PC-3 (cell line): Measurements from ENCODE around the gene PFKM. TPM values are rescaled to one million over a fixed set of nuclear protein-coding genes. Genes with fewer than 3 reads are reported as not detected.

Source experiments
- ATAC-seq: fragments of 200-7000 bp; cut with Tn5 transposase; 2 replicates; pipeline ENCODE4 v1.9.1; 2020; ENCODE audit warnings: mild to moderate bottlenecking, moderate library complexity
- BruUV-seq: library from RNA; stranded (reverse); fragments of 400-500 nt; replicated peaks from 2 replicates; lab custom pipeline; 2021; lab: Mats Ljungman, UMichigan
- CTCF ChIA-PET: fragments of 300-600 bp; sonication (Branson Sonifier 250); formaldehyde crosslinking; loops from one replicate; lab custom pipeline; 2022; ENCODE audit warnings: antibody characterized with exemption; lab: Charles Lee
- POLR2A ChIA-PET: fragments of 300-600 bp; sonication (Branson Sonifier 250); formaldehyde crosslinking; loops from one replicate; lab custom pipeline; 2022; ENCODE audit warnings: antibody characterized with exemption; ENCODE audit not compliant: unreplicated experiment; lab: Charles Lee
- DNase-seq: peaks from one replicate; pipeline ENCODE4 v3.0.0-alpha.2; 2015
- H2AFZ ChIP-seq: fragments of 300-600 bp; sonication (generic); 2 replicates; pipeline ENCODE4 v1.6.0; 2016; ENCODE audit warnings: antibody characterized with exemption, low read length
- H3F3A ChIP-seq: fragments of 300-600 bp; sonication (generic); one replicate; pipeline ENCODE4 v1.6.0; 2017; ENCODE audit warnings: antibody characterized with exemption, low read length, control low read depth, mild to moderate bottlenecking; ENCODE audit not compliant: unreplicated experiment
- H3K27ac ChIP-seq: fragments of 300-600 bp; sonication (generic); 2 replicates; pipeline ENCODE4 v1.5.1; 2016; ENCODE audit warnings: mild to moderate bottlenecking, low read length
- H3K27me3 ChIP-seq: fragments of 300-600 bp; sonication (generic); 2 replicates; pipeline ENCODE4 v1.6.1; 2016; ENCODE audit warnings: low read length, mixed read lengths
- H3K36me3 ChIP-seq: fragments of 300-600 bp; sonication (generic); 2 replicates; pipeline ENCODE4 v1.6.1; 2016; ENCODE audit warnings: low read depth, mixed run types, low read length, mixed read lengths
- H3K4me1 ChIP-seq: fragments of 300-600 bp; sonication (generic); 2 replicates; pipeline ENCODE4 v1.5.1; 2016; ENCODE audit warnings: low read length; ENCODE audit not compliant: insufficient read depth
- H3K4me2 ChIP-seq: fragments of 300-600 bp; sonication (generic); 2 replicates; pipeline ENCODE4 v1.6.0; 2016; ENCODE audit warnings: low read length
- H3K4me3 ChIP-seq: fragments of 300-600 bp; sonication (generic); 2 replicates; pipeline ENCODE4 v1.5.1; 2016; ENCODE audit warnings: mild to moderate bottlenecking, low read length, mixed read lengths
- H3K79me2 ChIP-seq: fragments of 300-600 bp; sonication (generic); 2 replicates; pipeline ENCODE4 v1.6.1; 2017; ENCODE audit warnings: low read length, mixed read lengths
- H3K9ac ChIP-seq: fragments of 300-600 bp; sonication (generic); 2 replicates; pipeline ENCODE4 v1.6.0; 2016; ENCODE audit warnings: mild to moderate bottlenecking, low read length
- H3K9me2 ChIP-seq: fragments of 300-600 bp; sonication (generic); replicated peaks from 2 replicates; pipeline ENCODE4 v1.6.1; 2016; ENCODE audit warnings: mixed run types, low read length, mixed read lengths
- H3K9me3 ChIP-seq: fragments of 300-600 bp; sonication (generic); 2 replicates; pipeline ENCODE4 v1.6.1; 2016; ENCODE audit warnings: low read length, mixed read lengths
- H4K20me1 ChIP-seq: fragments of 300-600 bp; sonication (generic); 2 replicates; pipeline ENCODE4 v1.6.1; 2016; ENCODE audit warnings: low read length, mixed read lengths
- EZH2 ChIP-seq: fragments of 300-600 bp; sonication (generic); IDR thresholded peaks from one replicate; pipeline ENCODE4 v1.6.1; 2017; ENCODE audit warnings: antibody characterized with exemption, mild to moderate bottlenecking, low read length; ENCODE audit not compliant: unreplicated experiment
- EZH2phosphoT487 ChIP-seq: fragments of 300-600 bp; sonication (generic); IDR thresholded peaks from 2 replicates; pipeline ENCODE4 v1.6.1; 2018; ENCODE audit warnings: mild to moderate bottlenecking, antibody characterized with exemption, low read length, borderline replicate concordance
- intact Hi-C: fragments of 100-400 bp; cut with micrococcal nuclease; formaldehyde crosslinking; loops from 2 replicates; pipeline ENCODE4 v1.9.0; 2023
- total RNA-seq: library from RNA; depleted of rRNA; stranded (reverse); fragments of >200 nt; gene quantifications from 2 replicates; pipeline ENCODE4 v1.2.3, GENCODE V29; 2014
- TF ChIP-seq, protein P1 (sequence below): fragments of 300-600 bp; sonication (generic); conservative IDR thresholded peaks from 2 replicates; pipeline ENCODE4 v1.5.1; 2017; ENCODE audit warnings: antibody characterized with exemption, low read depth, mild to moderate bottlenecking, low read length

The PFKM gene
- total RNA-seq, 1 experiment from 2014 or later: 62.2 TPM

- Histone ChIP-seq H3F3A (no peaks in the 10 kb centered on the region), H4K20me1 (no peaks in the 10 kb centered on the region), H3K9me3 (no peaks in the 10 kb centered on the region), H3K4me3 (no peak overlapping the region), H3K27ac (no peak overlapping the region), H3K27me3 (no peaks in the 10 kb centered on the region), H3K36me3 (peaks cover 34% of the 10 kb centered on the region; the same call in 1 of the 2 replicates), H2AFZ (no peak overlapping the region), H3K4me2 (no peak overlapping the region), H3K79me2 (no peaks in the 10 kb centered on the region), H3K9ac (no peak overlapping the region), H3K9me2 (no peaks in the 10 kb centered on the region), H3K4me1 (no peaks in the 10 kb centered on the region; the same call in 1 of the 2 replicates)
- DNase-seq (no peak), ATAC-seq (no peak)
- POLR2A ChIA-PET: no interaction called here
- CTCF ChIA-PET: no interaction called here
- no TSS peak for BruUV-seq
- no peak for TF ChIP-seq EZH2phosphoT487
- TF ChIP-seq EZH2: no peak
- TF ChIP-seq, protein P1, sequence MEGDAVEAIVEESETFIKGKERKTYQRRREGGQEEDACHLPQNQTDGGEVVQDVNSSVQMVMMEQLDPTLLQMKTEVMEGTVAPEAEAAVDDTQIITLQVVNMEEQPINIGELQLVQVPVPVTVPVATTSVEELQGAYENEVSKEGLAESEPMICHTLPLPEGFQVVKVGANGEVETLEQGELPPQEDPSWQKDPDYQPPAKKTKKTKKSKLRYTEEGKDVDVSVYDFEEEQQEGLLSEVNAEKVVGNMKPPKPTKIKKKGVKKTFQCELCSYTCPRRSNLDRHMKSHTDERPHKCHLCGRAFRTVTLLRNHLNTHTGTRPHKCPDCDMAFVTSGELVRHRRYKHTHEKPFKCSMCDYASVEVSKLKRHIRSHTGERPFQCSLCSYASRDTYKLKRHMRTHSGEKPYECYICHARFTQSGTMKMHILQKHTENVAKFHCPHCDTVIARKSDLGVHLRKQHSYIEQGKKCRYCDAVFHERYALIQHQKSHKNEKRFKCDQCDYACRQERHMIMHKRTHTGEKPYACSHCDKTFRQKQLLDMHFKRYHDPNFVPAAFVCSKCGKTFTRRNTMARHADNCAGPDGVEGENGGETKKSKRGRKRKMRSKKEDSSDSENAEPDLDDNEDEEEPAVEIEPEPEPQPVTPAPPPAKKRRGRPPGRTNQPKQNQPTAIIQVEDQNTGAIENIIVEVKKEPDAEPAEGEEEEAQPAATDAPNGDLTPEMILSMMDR: no peak
- intact Hi-C loops: no loop called here
Observed at GRCh38 chr12:48070731-48071130, 48.4 kb upstream of the PFKM start.

DNA sequence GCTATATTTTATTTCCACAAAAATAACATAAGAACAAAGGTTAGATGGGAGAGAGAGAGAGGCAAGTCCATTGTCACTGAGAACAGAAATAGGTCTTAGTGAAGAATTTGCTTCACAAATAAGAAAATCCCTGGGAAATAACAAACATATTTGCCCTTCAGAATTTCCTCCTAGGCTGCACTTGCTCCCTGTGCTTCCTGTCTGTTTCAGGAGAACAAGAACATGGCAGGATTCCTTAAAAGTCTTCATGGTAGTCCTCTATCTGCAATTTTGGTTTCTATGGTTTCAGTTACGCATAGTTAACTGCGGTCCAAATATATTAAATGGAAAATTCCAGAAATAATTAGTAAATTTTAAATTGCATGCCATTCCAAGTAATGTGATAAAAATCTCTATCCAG, 47.4 kb upstream of the PFKM start:
- ChIA-PET POLR2A (no interaction called here), CTCF (interaction anchor here (0.5 kb wide), 1 partner anchor 108 kb away, joined by 3 read pairs; no protein-coding TSS in a partner anchor)
- Histone ChIP-seq H3K79me2 (no peaks in the 10 kb centered on the region), H3K9me3 (no peaks in the 10 kb centered on the region), H3K4me3 (no peak overlapping the region), H3K36me3 (peaks cover 29% of the 10 kb centered on the region; the same call in 1 of the 2 replicates), H3K4me1 (no peaks in the 10 kb centered on the region; the same call in 1 of the 2 replicates), H3K9me2 (no peaks in the 10 kb centered on the region), H3K27me3 (no peaks in the 10 kb centered on the region), H3K27ac (no peak overlapping the region), H3K9ac (no peak overlapping the region), H2AFZ (no peak overlapping the region), H4K20me1 (no peaks in the 10 kb centered on the region), H3K4me2 (no peak overlapping the region), H3F3A (no peaks in the 10 kb centered on the region)
- TF ChIP-seq, protein P1: no peak
- TF ChIP-seq EZH2phosphoT487 (no peak), EZH2 (no peak)
- no TSS peak for BruUV-seq
- DNase-seq (no peak), ATAC-seq (no peak)
- intact Hi-C loops: no loop called here

GRCh38 chr12:48072266-48072665, 46.9 kb upstream of the PFKM start:
- Histone ChIP-seq H3K4me2 (no peak overlapping the region), H3F3A (no peaks in the 10 kb centered on the region), H3K4me3 (no peak overlapping the region), H3K27ac (no peak overlapping the region), H3K9ac (no peak overlapping the region), H3K9me3 (no peaks in the 10 kb centered on the region), H3K27me3 (no peaks in the 10 kb centered on the region), H3K36me3 (peaks cover 29% of the 10 kb centered on the region; the same call in 1 of the 2 replicates), H2AFZ (no peak overlapping the region), H4K20me1 (no peaks in the 10 kb centered on the region), H3K9me2 (no peaks in the 10 kb centered on the region), H3K79me2 (no peaks in the 10 kb centered on the region), H3K4me1 (no peaks in the 10 kb centered on the region; the same call in 1 of the 2 replicates)
- BruUV-seq: no TSS peak
- TF ChIP-seq EZH2: no peak
- TF ChIP-seq, protein P1: no peak
- no peak for TF ChIP-seq EZH2phosphoT487
- no peak for ATAC-seq
- CTCF ChIA-PET: no interaction called here
- POLR2A ChIA-PET: no interaction called here
- intact Hi-C loops: no loop called here
- no peak for DNase-seq
